ENCODE results near the gene RSKR.

GRCh38 chr17:28580959-28581358, 33.0 kb downstream of the RSKR start:
- TF ChIP-seq EZH2 (IDR thresholded peaks at IDR 0.05; ENCODE audit: borderline replicate concordance, low read length), result no peak
- TF ChIP-seq, protein P1, sequence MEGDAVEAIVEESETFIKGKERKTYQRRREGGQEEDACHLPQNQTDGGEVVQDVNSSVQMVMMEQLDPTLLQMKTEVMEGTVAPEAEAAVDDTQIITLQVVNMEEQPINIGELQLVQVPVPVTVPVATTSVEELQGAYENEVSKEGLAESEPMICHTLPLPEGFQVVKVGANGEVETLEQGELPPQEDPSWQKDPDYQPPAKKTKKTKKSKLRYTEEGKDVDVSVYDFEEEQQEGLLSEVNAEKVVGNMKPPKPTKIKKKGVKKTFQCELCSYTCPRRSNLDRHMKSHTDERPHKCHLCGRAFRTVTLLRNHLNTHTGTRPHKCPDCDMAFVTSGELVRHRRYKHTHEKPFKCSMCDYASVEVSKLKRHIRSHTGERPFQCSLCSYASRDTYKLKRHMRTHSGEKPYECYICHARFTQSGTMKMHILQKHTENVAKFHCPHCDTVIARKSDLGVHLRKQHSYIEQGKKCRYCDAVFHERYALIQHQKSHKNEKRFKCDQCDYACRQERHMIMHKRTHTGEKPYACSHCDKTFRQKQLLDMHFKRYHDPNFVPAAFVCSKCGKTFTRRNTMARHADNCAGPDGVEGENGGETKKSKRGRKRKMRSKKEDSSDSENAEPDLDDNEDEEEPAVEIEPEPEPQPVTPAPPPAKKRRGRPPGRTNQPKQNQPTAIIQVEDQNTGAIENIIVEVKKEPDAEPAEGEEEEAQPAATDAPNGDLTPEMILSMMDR (IDR thresholded peaks at IDR 0.05; ENCODE audit: low read length), result no peak
